ENCODE data around the gene UBC. TPM values are rescaled to one million over a fixed set of nuclear protein-coding genes. Genes with fewer than 3 reads are reported as not detected.

The UBC gene
- total and polyA plus RNA-seq, 9 of the 15 experiments (the other 6 are each of a cell fraction or from before 2014, with no cell fraction given), result 533 to 1,153 (median 813) TPM

DNA sequence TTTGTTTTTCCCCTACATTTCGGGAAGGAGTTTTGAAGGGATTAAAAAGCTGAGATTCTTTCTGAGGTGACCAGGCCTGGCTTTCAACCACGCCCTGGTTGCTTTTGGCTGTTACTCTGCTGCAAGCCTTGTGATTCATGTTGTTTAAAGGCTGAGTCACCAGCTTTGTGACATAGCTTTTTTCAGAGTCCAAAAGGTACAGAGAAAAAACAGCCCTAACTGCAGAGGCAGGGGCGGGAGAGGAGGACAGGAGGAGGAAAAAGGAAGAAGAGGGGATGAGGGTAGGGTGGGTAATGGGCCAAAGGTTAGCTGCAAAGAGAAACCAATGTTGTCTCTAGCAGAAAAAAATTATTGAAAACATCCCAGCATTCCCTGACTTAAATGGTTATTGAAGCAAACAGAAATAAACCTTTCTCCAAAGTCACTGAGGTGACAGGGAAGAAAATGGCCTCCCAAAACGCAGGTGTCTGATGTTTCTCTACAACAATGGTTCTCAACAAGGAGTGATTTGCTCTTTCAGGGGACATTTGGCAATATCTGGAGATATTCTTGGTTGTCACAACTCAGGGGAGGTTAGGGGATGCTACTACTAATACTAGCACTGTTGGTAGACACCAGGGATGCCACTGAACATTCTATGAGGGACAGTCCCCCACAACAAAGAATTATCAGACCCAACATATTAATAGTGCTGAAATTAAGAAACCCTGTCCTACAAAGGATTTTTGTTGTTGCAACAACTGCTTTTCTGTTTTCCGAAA, 2.1 kb upstream of the UBC start (continued):
- TF ChIP-seq, protein P1, sequence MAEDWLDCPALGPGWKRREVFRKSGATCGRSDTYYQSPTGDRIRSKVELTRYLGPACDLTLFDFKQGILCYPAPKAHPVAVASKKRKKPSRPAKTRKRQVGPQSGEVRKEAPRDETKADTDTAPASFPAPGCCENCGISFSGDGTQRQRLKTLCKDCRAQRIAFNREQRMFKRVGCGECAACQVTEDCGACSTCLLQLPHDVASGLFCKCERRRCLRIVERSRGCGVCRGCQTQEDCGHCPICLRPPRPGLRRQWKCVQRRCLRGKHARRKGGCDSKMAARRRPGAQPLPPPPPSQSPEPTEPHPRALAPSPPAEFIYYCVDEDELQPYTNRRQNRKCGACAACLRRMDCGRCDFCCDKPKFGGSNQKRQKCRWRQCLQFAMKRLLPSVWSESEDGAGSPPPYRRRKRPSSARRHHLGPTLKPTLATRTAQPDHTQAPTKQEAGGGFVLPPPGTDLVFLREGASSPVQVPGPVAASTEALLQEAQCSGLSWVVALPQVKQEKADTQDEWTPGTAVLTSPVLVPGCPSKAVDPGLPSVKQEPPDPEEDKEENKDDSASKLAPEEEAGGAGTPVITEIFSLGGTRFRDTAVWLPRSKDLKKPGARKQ (CRISPR knock-in tag; IDR thresholded peaks at IDR 0.05), result no peak
- no peak for TF ChIP-seq ZNF57 (CRISPR knock-in tag; IDR thresholded peaks at IDR 0.05)
- TF ChIP-seq, protein P2, sequence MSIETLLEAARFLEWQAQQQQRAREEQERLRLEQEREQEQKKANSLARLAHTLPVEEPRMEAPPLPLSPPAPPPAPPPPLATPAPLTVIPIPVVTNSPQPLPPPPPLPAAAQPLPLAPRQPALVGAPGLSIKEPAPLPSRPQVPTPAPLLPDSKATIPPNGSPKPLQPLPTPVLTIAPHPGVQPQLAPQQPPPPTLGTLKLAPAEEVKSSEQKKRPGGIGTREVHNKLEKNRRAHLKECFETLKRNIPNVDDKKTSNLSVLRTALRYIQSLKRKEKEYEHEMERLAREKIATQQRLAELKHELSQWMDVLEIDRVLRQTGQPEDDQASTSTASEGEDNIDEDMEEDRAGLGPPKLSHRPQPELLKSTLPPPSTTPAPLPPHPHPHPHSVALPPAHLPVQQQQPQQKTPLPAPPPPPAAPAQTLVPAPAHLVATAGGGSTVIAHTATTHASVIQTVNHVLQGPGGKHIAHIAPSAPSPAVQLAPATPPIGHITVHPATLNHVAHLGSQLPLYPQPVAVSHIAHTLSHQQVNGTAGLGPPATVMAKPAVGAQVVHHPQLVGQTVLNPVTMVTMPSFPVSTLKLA (conservative IDR thresholded peaks at IDR 0.05), result no peak
- TF ChIP-seq NFATC3 (IDR thresholded peaks at IDR 0.05), result no peak
- no peak for TF ChIP-seq KDM2B (CRISPR knock-in tag; IDR thresholded peaks at IDR 0.05)
- TF ChIP-seq GTF2E2 (tag; IDR thresholded peaks at IDR 0.05), result no peak
- TF ChIP-seq ESRRA (IDR thresholded peaks at IDR 0.05; ENCODE audit: borderline replicate concordance, low read depth), result no peak
- TF ChIP-seq, protein P3, sequence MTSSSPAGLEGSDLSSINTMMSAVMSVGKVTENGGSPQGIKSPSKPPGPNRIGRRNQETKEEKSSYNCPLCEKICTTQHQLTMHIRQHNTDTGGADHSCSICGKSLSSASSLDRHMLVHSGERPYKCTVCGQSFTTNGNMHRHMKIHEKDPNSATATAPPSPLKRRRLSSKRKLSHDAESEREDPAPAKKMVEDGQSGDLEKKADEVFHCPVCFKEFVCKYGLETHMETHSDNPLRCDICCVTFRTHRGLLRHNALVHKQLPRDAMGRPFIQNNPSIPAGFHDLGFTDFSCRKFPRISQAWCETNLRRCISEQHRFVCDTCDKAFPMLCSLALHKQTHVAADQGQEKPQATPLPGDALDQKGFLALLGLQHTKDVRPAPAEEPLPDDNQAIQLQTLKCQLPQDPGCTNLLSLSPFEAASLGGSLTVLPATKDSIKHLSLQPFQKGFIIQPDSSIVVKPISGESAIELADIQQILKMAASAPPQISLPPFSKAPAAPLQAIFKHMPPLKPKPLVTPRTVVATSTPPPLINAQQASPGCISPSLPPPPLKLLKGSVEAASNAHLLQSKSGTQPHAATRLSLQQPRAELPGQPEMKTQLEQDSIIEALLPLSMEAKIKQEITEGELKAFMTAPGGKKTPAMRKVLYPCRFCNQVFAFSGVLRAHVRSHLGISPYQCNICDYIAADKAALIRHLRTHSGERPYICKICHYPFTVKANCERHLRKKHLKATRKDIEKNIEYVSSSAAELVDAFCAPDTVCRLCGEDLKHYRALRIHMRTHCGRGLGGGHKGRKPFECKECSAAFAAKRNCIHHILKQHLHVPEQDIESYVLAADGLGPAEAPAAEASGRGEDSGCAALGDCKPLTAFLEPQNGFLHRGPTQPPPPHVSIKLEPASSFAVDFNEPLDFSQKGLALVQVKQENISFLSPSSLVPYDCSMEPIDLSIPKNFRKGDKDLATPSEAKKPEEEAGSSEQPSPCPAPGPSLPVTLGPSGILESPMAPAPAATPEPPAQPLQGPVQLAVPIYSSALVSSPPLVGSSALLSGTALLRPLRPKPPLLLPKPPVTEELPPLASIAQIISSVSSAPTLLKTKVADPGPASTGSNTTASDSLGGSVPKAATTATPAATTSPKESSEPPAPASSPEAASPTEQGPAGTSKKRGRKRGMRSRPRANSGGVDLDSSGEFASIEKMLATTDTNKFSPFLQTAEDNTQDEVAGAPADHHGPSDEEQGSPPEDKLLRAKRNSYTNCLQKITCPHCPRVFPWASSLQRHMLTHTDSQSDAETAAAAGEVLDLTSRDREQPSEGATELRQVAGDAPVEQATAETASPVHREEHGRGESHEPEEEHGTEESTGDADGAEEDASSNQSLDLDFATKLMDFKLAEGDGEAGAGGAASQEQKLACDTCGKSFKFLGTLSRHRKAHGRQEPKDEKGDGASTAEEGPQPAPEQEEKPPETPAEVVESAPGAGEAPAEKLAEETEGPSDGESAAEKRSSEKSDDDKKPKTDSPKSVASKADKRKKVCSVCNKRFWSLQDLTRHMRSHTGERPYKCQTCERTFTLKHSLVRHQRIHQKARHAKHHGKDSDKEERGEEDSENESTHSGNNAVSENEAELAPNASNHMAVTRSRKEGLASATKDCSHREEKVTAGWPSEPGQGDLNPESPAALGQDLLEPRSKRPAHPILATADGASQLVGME (CRISPR knock-in tag; IDR thresholded peaks at IDR 0.05), result no peak
- no peak for TF ChIP-seq TCF3 (CRISPR knock-in tag; IDR thresholded peaks at IDR 0.05)

All from K562 (cell line).